ENCODE measurements around the gene RNF31.

DNA sequence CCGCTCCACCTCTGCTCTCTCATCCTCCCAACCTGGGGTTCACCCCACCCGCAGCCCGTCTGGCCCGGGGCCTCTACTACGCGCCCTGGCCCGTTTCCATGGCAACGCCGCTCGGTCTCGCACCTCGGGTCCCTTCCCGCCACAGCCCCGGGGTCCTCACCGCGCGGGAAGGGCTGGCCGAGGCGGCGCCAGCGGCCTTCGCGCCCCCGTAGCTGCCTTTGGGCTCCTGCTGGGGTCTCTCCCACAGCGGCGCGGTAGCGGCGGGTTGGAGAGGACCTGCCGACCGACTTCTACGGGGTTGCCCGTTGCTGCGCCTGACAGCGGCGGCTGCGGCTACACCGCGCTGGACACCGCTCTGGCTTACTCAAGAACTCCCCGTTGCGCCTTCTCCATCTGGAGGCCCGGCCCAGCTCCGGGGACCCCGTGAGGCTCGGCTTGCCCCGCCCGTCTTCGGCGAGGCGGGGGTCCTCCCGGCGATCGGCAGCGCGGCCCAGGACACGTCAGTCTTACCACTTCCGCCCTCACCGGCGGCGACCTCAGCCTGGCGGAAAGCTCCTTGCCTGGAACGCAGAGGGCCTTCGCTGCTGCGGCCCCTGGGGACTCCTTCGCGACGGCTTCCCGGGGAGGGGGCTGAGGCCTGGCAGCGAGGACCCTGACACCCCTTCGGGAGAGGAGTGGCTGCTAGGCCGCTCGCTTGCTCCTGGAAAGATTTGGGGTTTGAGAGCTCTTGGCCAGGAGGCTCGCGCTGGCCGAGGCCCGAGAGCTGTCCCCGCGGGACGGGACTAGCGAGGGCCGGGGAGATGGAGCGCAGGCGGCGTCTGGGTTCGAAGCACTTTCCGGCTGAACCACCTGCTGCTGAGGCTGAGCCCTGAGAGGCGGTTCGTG lies 48.1 kb downstream of the RNF31 start, which contains the start of gene TM9SF1:
- TF ChIP-seq, protein P1, sequence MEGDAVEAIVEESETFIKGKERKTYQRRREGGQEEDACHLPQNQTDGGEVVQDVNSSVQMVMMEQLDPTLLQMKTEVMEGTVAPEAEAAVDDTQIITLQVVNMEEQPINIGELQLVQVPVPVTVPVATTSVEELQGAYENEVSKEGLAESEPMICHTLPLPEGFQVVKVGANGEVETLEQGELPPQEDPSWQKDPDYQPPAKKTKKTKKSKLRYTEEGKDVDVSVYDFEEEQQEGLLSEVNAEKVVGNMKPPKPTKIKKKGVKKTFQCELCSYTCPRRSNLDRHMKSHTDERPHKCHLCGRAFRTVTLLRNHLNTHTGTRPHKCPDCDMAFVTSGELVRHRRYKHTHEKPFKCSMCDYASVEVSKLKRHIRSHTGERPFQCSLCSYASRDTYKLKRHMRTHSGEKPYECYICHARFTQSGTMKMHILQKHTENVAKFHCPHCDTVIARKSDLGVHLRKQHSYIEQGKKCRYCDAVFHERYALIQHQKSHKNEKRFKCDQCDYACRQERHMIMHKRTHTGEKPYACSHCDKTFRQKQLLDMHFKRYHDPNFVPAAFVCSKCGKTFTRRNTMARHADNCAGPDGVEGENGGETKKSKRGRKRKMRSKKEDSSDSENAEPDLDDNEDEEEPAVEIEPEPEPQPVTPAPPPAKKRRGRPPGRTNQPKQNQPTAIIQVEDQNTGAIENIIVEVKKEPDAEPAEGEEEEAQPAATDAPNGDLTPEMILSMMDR (conservative IDR thresholded peaks at IDR 0.05; ENCODE audit: low read depth, low read length) = no peak
- TF ChIP-seq EZH2 (IDR thresholded peaks at IDR 0.05; ENCODE audit: low read length, unreplicated experiment) = no peak
